Muscle layer of colon (tissue), 2 donors: Measurements from ENCODE around the gene CRIP2.

Source experiments
- H3K27ac ChIP-seq: one replicate; pipeline ENCODE4 v1.7.0; 2013; ENCODE audit warnings: low read depth, mild to moderate bottlenecking, low read length, moderate library complexity
- H3K27me3 ChIP-seq, 2 donors: one replicate each; pipeline ENCODE4 v1.7.0; 2013; ENCODE audit warnings: low read length in 2 of 2, mild to moderate bottlenecking in 2 of 2; ENCODE audit not compliant: insufficient read depth in 2 of 2, control insufficient read depth in 1 of 2
- H3K36me3 ChIP-seq: one replicate; pipeline ENCODE4 v1.7.0; 2013; ENCODE audit warnings: mild to moderate bottlenecking, low read length; ENCODE audit not compliant: insufficient read depth
- H3K4me1 ChIP-seq: one replicate; pipeline ENCODE4 v1.7.0; 2013; ENCODE audit warnings: mild to moderate bottlenecking, low read length; ENCODE audit not compliant: insufficient read depth
- H3K4me3 ChIP-seq, 2 donors: one replicate each; pipeline ENCODE4 v1.7.0; 2013; ENCODE audit warnings: low read length in 2 of 2, low read depth in 1 of 2, mild to moderate bottlenecking in 1 of 2, moderate library complexity in 1 of 2
- H3K9ac ChIP-seq: one replicate; pipeline ENCODE4 v1.7.0; 2013; ENCODE audit warnings: low read length
- H3K9me3 ChIP-seq: one replicate; pipeline ENCODE4 v1.7.0; 2013; ENCODE audit warnings: mild to moderate bottlenecking, low read length
- donor health status: abdominal sarcoma.
- donor health status: Adenocarcinoma of cecum.

The CRIP2 gene

GRCh38 chr14:105473677-105474482 lies 741 bp upstream of the CRIP2 start:
- Histone ChIP-seq H3K9ac (no peak overlapping the region), H3K4me3 (peak overlapping the region in 1 of 2 donors; percentile 49), H3K27me3 (peaks cover 0 to 32% of the 10 kb centered on the region in 2 donors), H3K27ac (no peak overlapping the region), H3K9me3 (no peaks in the 10 kb centered on the region), H3K36me3 (no peaks in the 10 kb centered on the region), H3K4me1 (peaks cover 22% of the 10 kb centered on the region)

GRCh38 chr14:105475269-105476096 lies 862 bp downstream of the CRIP2 start:
- peaks cover 0 to 32% of the 10 kb centered on the region in 2 donors for H3K27me3 ChIP-seq
- H3K4me1 ChIP-seq, result peaks cover 25% of the 10 kb centered on the region
- H3K36me3 ChIP-seq, result no peaks in the 10 kb centered on the region
- H3K4me3 ChIP-seq, result peak overlapping the region; percentile 59 to 61
- H3K9me3 ChIP-seq, result no peaks in the 10 kb centered on the region
- no peak overlapping the region for H3K9ac ChIP-seq
- peak overlapping the region; percentile 79 for H3K27ac ChIP-seq

- Histone ChIP-seq H3K4me3 (peak overlapping the region; percentile 59 to 61), H3K9me3 (no peaks in the 10 kb centered on the region), H3K4me1 (peaks cover 33% of the 10 kb centered on the region), H3K36me3 (no peaks in the 10 kb centered on the region), H3K27ac (peak overlapping the region; percentile 79), H3K9ac (no peak overlapping the region), H3K27me3 (peaks cover 0 to 32% of the 10 kb centered on the region in 2 donors)
These were observed 1.6 kb downstream of the CRIP2 start for GRCh38 chr14:105476097-105476830.

GRCh38 chr14:105476831-105477659 lies 2.4 kb downstream of the CRIP2 start:
- Histone ChIP-seq H3K27me3 (peaks cover 0 to 32% of the 10 kb centered on the region in 2 donors), H3K4me1 (peaks cover 37% of the 10 kb centered on the region), H3K27ac (peak overlapping the region; percentile 79), H3K9ac (no peak overlapping the region), H3K4me3 (peak overlapping the region; percentile 38 to 59), H3K9me3 (no peaks in the 10 kb centered on the region), H3K36me3 (no peaks in the 10 kb centered on the region)

- Histone ChIP-seq H3K4me3 (no peak overlapping the region), H3K36me3 (no peaks in the 10 kb centered on the region), H3K27ac (no peak overlapping the region), H3K9ac (no peak overlapping the region), H3K9me3 (no peaks in the 10 kb centered on the region), H3K27me3 (peaks cover 0 to 32% of the 10 kb centered on the region in 2 donors), H3K4me1 (peaks cover 45% of the 10 kb centered on the region)
These were observed 3.2 kb downstream of the CRIP2 start for GRCh38 chr14:105477660-105478397.

GRCh38 chr14:105478398-105479251 lies 4.0 kb downstream of the CRIP2 start:
- Histone ChIP-seq H3K27ac (no peak overlapping the region), H3K9me3 (no peaks in the 10 kb centered on the region), H3K4me3 (no peak overlapping the region), H3K36me3 (no peaks in the 10 kb centered on the region), H3K27me3 (peaks cover 0 to 29% of the 10 kb centered on the region in 2 donors), H3K4me1 (peaks cover 46% of the 10 kb centered on the region), H3K9ac (no peak overlapping the region)

- no peaks in the 10 kb centered on the region for H3K36me3 ChIP-seq
- no peak overlapping the region for H3K9ac ChIP-seq
- peaks cover 0 to 26% of the 10 kb centered on the region in 2 donors for H3K27me3 ChIP-seq
- no peak overlapping the region for H3K4me3 ChIP-seq
- no peaks in the 10 kb centered on the region for H3K9me3 ChIP-seq
- peaks cover 50% of the 10 kb centered on the region for H3K4me1 ChIP-seq
- H3K27ac ChIP-seq, result no peak overlapping the region
These were observed 5.0 kb downstream of the CRIP2 start for GRCh38 chr14:105479431-105480158.

GRCh38 chr14:105480199-105480746 lies 5.7 kb downstream of the CRIP2 start:
- H3K9me3 ChIP-seq, result no peaks in the 10 kb centered on the region
- H3K9ac ChIP-seq, result no peak overlapping the region
- no peaks in the 10 kb centered on the region for H3K36me3 ChIP-seq
- peaks cover 50% of the 10 kb centered on the region for H3K4me1 ChIP-seq
- no peak overlapping the region for H3K27ac ChIP-seq
- H3K4me3 ChIP-seq, result peak overlapping the region in 1 of 2 donors; percentile 71
- peaks cover 0 to 21% of the 10 kb centered on the region in 2 donors for H3K27me3 ChIP-seq
